GM20431 (cell line): ENCODE measurements around the gene GLYATL1.
"Not testable (repeated sequence)": the region's sequence is repeated elsewhere in the genome, so short reads cannot be mapped to it uniquely, and the experiment has no call there.

Experiments used
- in situ Hi-C: fragments of 300-500 bp; cut with MseI, MboI; formaldehyde crosslinking; loops from one replicate; pipeline ENCODE4 v1.15.0; 2020; ENCODE audit warnings: low sequenced_read_pairs; ENCODE audit not compliant: unreplicated experiment

Gene GLYATL1

GRCh38 chr11:58980159-58980843 is 41.0 kb downstream of the GLYATL1 start:
- in situ Hi-C loops: no loop called here

GRCh38 chr11:58992489-58992888 is 53.2 kb downstream of the GLYATL1 start:
- in situ Hi-C loops: no loop called here

GRCh38 chr11:58994171-58994570 is 54.9 kb downstream of the GLYATL1 start:
- in situ Hi-C loops: no loop called here

- in situ Hi-C loops: no loop called here
These were observed 59.4 kb downstream of the GLYATL1 start for GRCh38 chr11:58998480-58999290.

DNA sequence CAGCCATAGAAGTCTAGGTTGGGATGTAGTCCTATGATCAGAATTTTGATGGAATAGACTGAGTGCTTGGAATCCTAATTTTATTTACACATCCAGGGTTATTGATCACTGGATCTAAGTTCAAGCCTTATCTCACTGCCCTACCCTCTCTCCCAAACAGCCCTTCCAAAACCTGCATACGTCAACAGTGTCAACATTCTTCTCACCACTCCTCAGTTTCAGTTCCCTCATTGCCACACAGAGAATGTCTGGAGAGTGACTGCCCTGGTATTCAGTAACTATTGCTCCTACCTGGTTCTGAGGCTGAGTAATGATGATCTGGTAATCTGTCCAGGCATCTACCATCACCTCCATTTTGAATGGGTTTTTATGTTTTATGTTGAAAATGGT is 60.0 kb downstream of the GLYATL1 start:
- in situ Hi-C loops: no loop called here

DNA sequence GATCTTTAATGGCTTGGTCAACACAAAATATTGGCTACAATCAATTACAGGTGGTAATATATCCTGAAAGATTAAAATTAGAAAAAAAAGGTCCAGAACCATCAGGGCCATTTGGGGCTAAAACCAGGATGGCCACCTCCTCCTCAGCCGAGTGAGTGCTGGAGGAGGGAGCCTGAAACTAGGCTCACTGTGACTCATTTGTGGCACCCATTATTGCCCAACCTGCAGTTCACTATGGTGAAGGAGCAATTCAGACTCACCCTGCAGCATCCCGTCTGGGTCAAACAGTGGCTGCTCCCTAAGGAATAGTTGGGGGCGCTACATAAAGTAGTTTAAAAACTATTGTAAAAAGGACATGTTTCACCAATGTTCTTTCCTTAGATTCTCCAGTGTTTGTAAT is 60.7 kb downstream of the GLYATL1 start:
- in situ Hi-C loops: no loop called here

DNA sequence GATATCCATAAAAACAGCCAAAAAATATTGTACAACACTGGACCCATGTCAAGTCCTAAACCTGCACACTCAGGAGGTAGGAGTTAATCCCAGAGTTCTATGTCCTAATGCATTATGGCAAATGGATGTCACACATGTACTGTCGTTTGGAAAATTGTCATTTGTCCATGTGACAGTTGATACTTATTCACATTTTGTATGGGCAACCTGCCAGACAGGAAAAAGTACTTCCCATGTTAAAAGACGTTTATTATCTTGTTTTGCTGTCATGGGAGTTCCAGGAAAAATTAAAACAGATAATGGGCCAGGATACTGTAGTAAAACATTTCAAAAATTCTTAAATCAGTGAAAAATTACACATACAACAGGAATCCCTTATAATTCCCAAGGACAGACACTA is 62.7 kb downstream of the GLYATL1 start:
- in situ Hi-C loops: not testable (repeated sequence)
